D341Med (cell line): ENCODE data around the gene C7orf57.
"Not testable (repeated sequence)": the region's sequence is repeated elsewhere in the genome, so short reads cannot be mapped to it uniquely, and the experiment has no call there.

Experiments
- DNase-seq: peaks from one replicate; pipeline ENCODE4 v3.0.0; 2012; ENCODE audit warnings: low spot score

Gene C7orf57

GRCh38 chr7:48035967-48036478, 680 bp downstream of the C7orf57 start:
- DNase-seq = peak; percentile 45

GRCh38 chr7:48038815-48039506, 3.6 kb downstream of the C7orf57 start:
- no peak for DNase-seq

GRCh38 chr7:48040944-48041652, 5.8 kb downstream of the C7orf57 start:
- DNase-seq = no peak

GRCh38 chr7:48041653-48041970, 6.3 kb downstream of the C7orf57 start:
- DNase-seq = no peak

GRCh38 chr7:48042216-48042615, 6.9 kb downstream of the C7orf57 start:
- no peak for DNase-seq

- DNase-seq = no peak
Observed at GRCh38 chr7:48042636-48043035, 7.3 kb downstream of the C7orf57 start.

- no peak for DNase-seq
Observed at GRCh38 chr7:48045195-48045765, 9.9 kb downstream of the C7orf57 start.

- no peak for DNase-seq
Observed at GRCh38 chr7:48046458-48046857, 11.1 kb downstream of the C7orf57 start.

GRCh38 chr7:48048113-48048512, 12.8 kb downstream of the C7orf57 start:
- DNase-seq = no peak

- no peak for DNase-seq
Observed at GRCh38 chr7:48049850-48050249, 14.5 kb downstream of the C7orf57 start.

GRCh38 chr7:48052748-48053147, 17.4 kb downstream of the C7orf57 start:
- no peak for DNase-seq

- no peak for DNase-seq
Observed at GRCh38 chr7:48053736-48054135, 18.4 kb downstream of the C7orf57 start.

- DNase-seq = no peak
Observed at GRCh38 chr7:48058990-48059389, 23.6 kb downstream of the C7orf57 start.

GRCh38 chr7:48059706-48060105, 24.4 kb downstream of the C7orf57 start:
- no peak for DNase-seq

GRCh38 chr7:48063985-48064384, 28.6 kb downstream of the C7orf57 start:
- DNase-seq = no peak

- DNase-seq = no peak
Observed at GRCh38 chr7:48067475-48067874, 32.1 kb downstream of the C7orf57 start.

GRCh38 chr7:48074204-48074654, 38.9 kb downstream of the C7orf57 start:
- DNase-seq = no peak

GRCh38 chr7:48077423-48077822, 42.1 kb downstream of the C7orf57 start:
- no peak for DNase-seq

- DNase-seq = no peak
Observed at GRCh38 chr7:48078470-48078869, 43.1 kb downstream of the C7orf57 start.

GRCh38 chr7:48082378-48082777, 47.0 kb downstream of the C7orf57 start:
- DNase-seq = not testable (repeated sequence)

GRCh38 chr7:48083114-48083830, 47.9 kb downstream of the C7orf57 start:
- DNase-seq = no peak

- DNase-seq = no peak
Observed at GRCh38 chr7:48084727-48085432, 49.5 kb downstream of the C7orf57 start.
